CD4-positive, alpha-beta T cell treated with Interleukin-10 for 1 hour (primary cell): ENCODE data around the gene MAP2K6.
"Not testable (repeated sequence)": the region's sequence is repeated elsewhere in the genome, so short reads cannot be mapped to it uniquely, and the experiment has no call there.

ENCODE experiments used
- DNase-seq: peaks from one replicate; pipeline ENCODE4 v3.0.0-alpha.2; 2020

The MAP2K6 gene

GRCh38 chr17:69460963-69461922 is 46.7 kb downstream of the MAP2K6 start:
- DNase-seq = no peak

GRCh38 chr17:69461951-69462369 is 47.5 kb downstream of the MAP2K6 start:
- no peak for DNase-seq

GRCh38 chr17:69462882-69463281 is 48.4 kb downstream of the MAP2K6 start:
- no peak for DNase-seq

- no peak for DNase-seq
Measured at GRCh38 chr17:69466451-69466850, 52.0 kb downstream of the MAP2K6 start.

- no peak for DNase-seq
Measured at GRCh38 chr17:69466905-69467667, 52.6 kb downstream of the MAP2K6 start.

GRCh38 chr17:69468207-69468606 is 53.7 kb downstream of the MAP2K6 start:
- DNase-seq = no peak

GRCh38 chr17:69470702-69471101 is 56.2 kb downstream of the MAP2K6 start:
- DNase-seq = no peak

- DNase-seq = no peak
Measured at GRCh38 chr17:69471406-69471805, 56.9 kb downstream of the MAP2K6 start.

- DNase-seq = no peak
Measured at GRCh38 chr17:69473841-69474831, 59.6 kb downstream of the MAP2K6 start.

GRCh38 chr17:69477204-69477902 is 62.9 kb downstream of the MAP2K6 start:
- DNase-seq = no peak

GRCh38 chr17:69477903-69478266 is 63.4 kb downstream of the MAP2K6 start:
- no peak for DNase-seq

GRCh38 chr17:69478916-69479315 is 64.4 kb downstream of the MAP2K6 start:
- no peak for DNase-seq

GRCh38 chr17:69479756-69480155 is 65.3 kb downstream of the MAP2K6 start:
- DNase-seq = not testable (repeated sequence)

- DNase-seq = no peak
Measured at GRCh38 chr17:69480245-69480644, 65.7 kb downstream of the MAP2K6 start.

GRCh38 chr17:69485251-69485661 is 70.8 kb downstream of the MAP2K6 start:
- DNase-seq = no peak

GRCh38 chr17:69485901-69486643 is 71.6 kb downstream of the MAP2K6 start:
- no peak for DNase-seq

- no peak for DNase-seq
Measured at GRCh38 chr17:69486779-69487637, 72.5 kb downstream of the MAP2K6 start.

- DNase-seq = no peak
Measured at GRCh38 chr17:69489313-69489712, 74.8 kb downstream of the MAP2K6 start.

- DNase-seq = no peak
Measured at GRCh38 chr17:69492410-69493071, 78.0 kb downstream of the MAP2K6 start.

GRCh38 chr17:69495787-69496186 is 81.3 kb downstream of the MAP2K6 start:
- DNase-seq = no peak
